ENCODE data around the gene CNTN5.

GRCh38 chr11:99065121-99065520 is 44.4 kb downstream of the CNTN5 start:
- TF ChIP-seq CTCF (IDR thresholded peaks at IDR 0.05), result no peak
- TF ChIP-seq POLR2A (IDR thresholded peaks at IDR 0.05), result no peak

Data from esophagus squamous epithelium (tissue), 4 donors.